Activated B cell treated with CpG ODN at 0.5 μM for 24 hours (primary cell): ENCODE measurements around the gene GRAMD2B. TPM values are rescaled to one million over a fixed set of nuclear protein-coding genes. Genes with fewer than 3 reads are reported as not detected.
"Not testable (repeated sequence)": the region's sequence is repeated elsewhere in the genome, so short reads cannot be mapped to it uniquely, and the experiment has no call there.

Experiments used
- ATAC-seq: fragments of 200-7000 bp; cut with Tn5 transposase; one replicate; pipeline ENCODE4 v1.10.0; 2021; ENCODE audit warnings: low read depth, mild to moderate bottlenecking, moderate library complexity
- CTCF ChIA-PET: fragments of 350-600 bp; sonication (Branson Sonifier 250); formaldehyde crosslinking; loops from one replicate; lab custom pipeline; 2021; ENCODE audit warnings: antibody characterized with exemption; lab: Charles Lee
- POLR2A ChIA-PET: fragments of 350-600 bp; sonication (Branson Sonifier 250); formaldehyde crosslinking; loops from one replicate; lab custom pipeline; 2021; ENCODE audit warnings: antibody characterized with exemption; lab: Charles Lee
- DNase-seq: peaks from one replicate; pipeline ENCODE4 v3.0.0; 2022
- H3K27ac Mint-ChIP-seq: one replicate; pipeline ENCODE4 v1.8.0; 2020; ENCODE audit warnings: mixed read lengths
- H3K27me3 Mint-ChIP-seq: one replicate; pipeline ENCODE4 v1.8.0; 2021; ENCODE audit warnings: mixed read lengths
- H3K36me3 Mint-ChIP-seq: one replicate; pipeline ENCODE4 v1.8.0; 2021; ENCODE audit warnings: low read depth, mixed read lengths
- H3K4me1 Mint-ChIP-seq: one replicate; pipeline ENCODE4 v1.8.0; 2021; ENCODE audit warnings: mixed read lengths
- H3K4me3 Mint-ChIP-seq: one replicate; pipeline ENCODE4 v1.8.0; 2020; ENCODE audit warnings: mild to moderate bottlenecking, mixed read lengths
- H3K9me3 Mint-ChIP-seq: one replicate; pipeline ENCODE4 v1.8.0; 2020; ENCODE audit warnings: mixed read lengths
- CTCF ChIP-seq: fragments of 200-600 bp; IDR thresholded peaks from one replicate; pipeline ENCODE4 v1.8.0; 2022; ENCODE audit warnings: antibody characterized with exemption, mild to moderate bottlenecking
- intact Hi-C: fragments of 100-400 bp; cut with micrococcal nuclease; formaldehyde crosslinking; loops from one replicate; pipeline ENCODE4 v1.15.1; 2024
- total RNA-seq: library from RNA; stranded (reverse); gene quantifications from 2 replicates; pipeline ENCODE4 v1.2.3, GENCODE V29; 2022

GRAMD2B gene
- total RNA-seq, 1 donor from 2014 or later = 4.9 TPM

GRCh38 chr5:126435261-126435660 is 12.1 kb downstream of the GRAMD2B start:
- ATAC-seq (no peak), DNase-seq (no peak)
- peaks cover 2% of the 10 kb centered on the region for H3K36me3 Mint-ChIP-seq
- no peak overlapping the region for H3K4me3 Mint-ChIP-seq
- intact Hi-C loops = no loop called here
- no peak overlapping the region for H3K27ac Mint-ChIP-seq
- no peaks in the 10 kb centered on the region for H3K4me1 Mint-ChIP-seq
- POLR2A ChIA-PET = no interaction called here
- TF ChIP-seq CTCF = no peak
- CTCF ChIA-PET = no interaction called here
- H3K27me3 Mint-ChIP-seq = no peaks in the 10 kb centered on the region
- no peaks in the 10 kb centered on the region for H3K9me3 Mint-ChIP-seq

GRCh38 chr5:126435714-126436113 is 12.5 kb downstream of the GRAMD2B start:
- H3K4me3 Mint-ChIP-seq = no peak overlapping the region

GRCh38 chr5:126437721-126438120 is 14.5 kb downstream of the GRAMD2B start:
- Mint-ChIP-seq H3K36me3 (peaks cover 2% of the 10 kb centered on the region), H3K4me1 (no peaks in the 10 kb centered on the region), H3K27ac (no peak overlapping the region), H3K27me3 (no peaks in the 10 kb centered on the region), H3K4me3 (no peak overlapping the region), H3K9me3 (no peaks in the 10 kb centered on the region)
- intact Hi-C loops = no loop called here
- ChIA-PET CTCF (no interaction called here), POLR2A (no interaction called here)
- no peak for ATAC-seq
- TF ChIP-seq CTCF = no peak
- DNase-seq = no peak

More at GRCh38 chr5:126435714-126436113, 12.5 kb downstream of the GRAMD2B start:
- ChIA-PET POLR2A (no interaction called here), CTCF (no interaction called here)
- no peak for DNase-seq
- peaks cover 2% of the 10 kb centered on the region for H3K36me3 Mint-ChIP-seq
- H3K9me3 Mint-ChIP-seq = no peaks in the 10 kb centered on the region
- no peaks in the 10 kb centered on the region for H3K27me3 Mint-ChIP-seq
- TF ChIP-seq CTCF = no peak
- no peaks in the 10 kb centered on the region for H3K4me1 Mint-ChIP-seq
- ATAC-seq = no peak
- intact Hi-C loops = no loop called here
- no peak overlapping the region for H3K27ac Mint-ChIP-seq

GRCh38 chr5:126438267-126438666 is 15.1 kb downstream of the GRAMD2B start:
- DNase-seq = no peak
- no peak for TF ChIP-seq CTCF
- intact Hi-C loops = no loop called here
- no peak overlapping the region for H3K4me3 Mint-ChIP-seq
- POLR2A ChIA-PET = no interaction called here
- no peaks in the 10 kb centered on the region for H3K4me1 Mint-ChIP-seq
- H3K27me3 Mint-ChIP-seq = no peaks in the 10 kb centered on the region
- H3K27ac Mint-ChIP-seq = no peak overlapping the region
- H3K9me3 Mint-ChIP-seq = no peaks in the 10 kb centered on the region
- ATAC-seq = no peak
- CTCF ChIA-PET = no interaction called here
- peaks cover 2% of the 10 kb centered on the region for H3K36me3 Mint-ChIP-seq

- intact Hi-C loops = no loop called here
- H3K36me3 Mint-ChIP-seq = peaks cover 2% of the 10 kb centered on the region
- ATAC-seq = no peak
- POLR2A ChIA-PET = no interaction called here
- no peaks in the 10 kb centered on the region for H3K4me1 Mint-ChIP-seq
- DNase-seq = no peak
- H3K9me3 Mint-ChIP-seq = no peaks in the 10 kb centered on the region
- CTCF ChIA-PET = no interaction called here
- H3K27ac Mint-ChIP-seq = no peak overlapping the region
- no peak for TF ChIP-seq CTCF
- no peaks in the 10 kb centered on the region for H3K27me3 Mint-ChIP-seq
- no peak overlapping the region for H3K4me3 Mint-ChIP-seq
Measured at GRCh38 chr5:126438868-126439267, 15.7 kb downstream of the GRAMD2B start.

- H3K36me3 Mint-ChIP-seq, H3K4me3 Mint-ChIP-seq, POLR2A ChIA-PET, CTCF ChIA-PET, H3K27me3 Mint-ChIP-seq, H3K4me1 Mint-ChIP-seq, H3K27ac Mint-ChIP-seq, intact Hi-C loops, DNase-seq, H3K9me3 Mint-ChIP-seq, ATAC-seq: not testable (repeated sequence)
Measured at GRCh38 chr5:126439724-126440123, 16.5 kb downstream of the GRAMD2B start.
